IPS-15b (cell line): ENCODE results near the gene BUB3.

Experiments used
- H3K27me3 ChIP-seq: one replicate; pipeline ENCODE4 v1.6.1; 2013; ENCODE audit warnings: low read length; ENCODE audit not compliant: control insufficient read depth, insufficient read depth
- H3K36me3 ChIP-seq: one replicate; pipeline ENCODE4 v1.6.1; 2013; ENCODE audit warnings: low read length; ENCODE audit not compliant: control insufficient read depth, insufficient read depth
- H3K4me1 ChIP-seq: one replicate; pipeline ENCODE4 v1.6.1; 2013; ENCODE audit warnings: mild to moderate bottlenecking, low read length; ENCODE audit not compliant: control insufficient read depth, insufficient read depth
- H3K4me3 ChIP-seq: one replicate; pipeline ENCODE4 v1.5.1; 2013; ENCODE audit warnings: low read depth, low read length
- H3K9ac ChIP-seq: one replicate; pipeline ENCODE4 v1.6.1; 2013; ENCODE audit warnings: low read depth, mild to moderate bottlenecking, low read length
- H3K9me3 ChIP-seq: one replicate; pipeline ENCODE4 v1.6.1; 2013; ENCODE audit warnings: mild to moderate bottlenecking, low read length; ENCODE audit not compliant: control insufficient read depth, insufficient read depth

BUB3 gene

DNA sequence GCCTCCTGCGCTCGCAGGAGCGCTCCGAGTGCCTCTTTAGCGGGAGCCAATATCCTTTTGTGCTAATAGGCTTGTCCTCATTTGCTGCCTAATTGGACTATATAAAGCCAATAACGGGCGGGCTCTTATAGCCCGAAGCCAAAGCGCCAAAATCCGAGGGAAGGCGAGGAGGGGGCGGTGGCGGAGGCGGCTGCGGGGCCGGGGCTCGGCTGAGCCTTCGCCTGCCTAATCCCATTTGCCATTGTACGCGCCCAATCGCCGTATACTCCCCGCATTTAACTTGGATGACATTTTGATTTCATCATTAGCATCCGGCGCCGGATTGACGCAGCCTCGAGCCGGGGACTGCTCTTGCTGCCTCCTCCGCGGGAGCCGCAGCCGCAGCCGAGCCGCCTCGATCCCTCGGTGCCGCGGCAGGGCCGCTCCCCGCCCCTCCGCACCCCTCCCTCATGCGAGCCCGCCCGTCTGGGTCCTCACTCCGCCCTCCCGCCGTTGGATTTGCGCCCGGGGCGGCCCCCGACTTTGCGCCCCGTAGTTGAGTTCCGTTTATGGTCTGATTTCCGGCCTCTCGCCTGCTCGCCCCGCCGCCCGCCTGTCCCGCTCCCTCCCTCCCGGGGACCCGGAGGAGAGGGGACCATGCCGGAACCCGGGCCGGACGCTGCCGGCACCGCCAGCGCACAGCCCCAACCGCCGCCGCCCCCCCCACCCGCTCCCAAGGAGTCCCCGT, 18.6 kb upstream of the BUB3 start, which contains the start of gene HMX3:
Gene HMX3, plus strand, starts transcription at position 556 of the 727 bp plus-strand sequence. Its CDS starts 81 bp downstream, at position 637.
- H3K36me3 ChIP-seq = no peaks in the 10 kb centered on the region
- no peaks in the 10 kb centered on the region for H3K9me3 ChIP-seq
- no peak within 1 kb of the TSS for H3K9ac ChIP-seq
- H3K4me1 ChIP-seq = peaks cover 9% of the 10 kb centered on the region
- H3K4me3 ChIP-seq = peak within 1 kb of the TSS; percentile 77
- peaks cover 93% of the 10 kb centered on the region for H3K27me3 ChIP-seq

DNA sequence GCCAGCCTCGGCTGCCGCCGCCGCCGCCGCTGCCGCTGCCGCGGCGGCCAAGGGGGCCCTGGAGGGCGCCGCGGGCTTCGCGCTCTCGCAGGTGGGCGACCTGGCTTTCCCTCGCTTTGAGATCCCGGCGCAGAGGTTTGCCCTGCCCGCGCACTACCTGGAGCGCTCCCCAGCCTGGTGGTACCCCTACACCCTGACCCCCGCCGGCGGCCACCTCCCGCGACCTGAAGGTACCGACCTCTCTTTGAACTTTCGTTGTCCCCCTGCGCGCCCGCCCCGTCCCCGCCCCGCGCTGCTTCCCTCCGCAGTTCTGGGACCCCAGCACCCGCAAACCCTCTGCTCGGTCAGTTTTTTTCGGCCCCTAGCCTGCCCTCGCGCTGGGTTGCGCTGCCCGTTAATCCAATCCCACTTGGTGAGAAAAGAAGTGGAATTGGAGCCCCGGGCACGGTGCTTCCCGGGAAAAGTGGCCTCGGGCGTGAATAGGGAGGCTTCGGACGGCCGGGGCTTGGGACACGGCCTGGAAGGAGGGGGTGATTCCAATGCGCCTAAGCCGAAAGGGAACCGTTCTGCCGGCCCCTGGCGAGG, 17.9 kb upstream of the BUB3 start:
- Histone ChIP-seq H3K9ac (no peak overlapping the region), H3K9me3 (no peaks in the 10 kb centered on the region), H3K4me1 (peaks cover 9% of the 10 kb centered on the region), H3K36me3 (no peaks in the 10 kb centered on the region), H3K27me3 (peaks cover 93% of the 10 kb centered on the region), H3K4me3 (peak overlapping the region; percentile 48)

DNA sequence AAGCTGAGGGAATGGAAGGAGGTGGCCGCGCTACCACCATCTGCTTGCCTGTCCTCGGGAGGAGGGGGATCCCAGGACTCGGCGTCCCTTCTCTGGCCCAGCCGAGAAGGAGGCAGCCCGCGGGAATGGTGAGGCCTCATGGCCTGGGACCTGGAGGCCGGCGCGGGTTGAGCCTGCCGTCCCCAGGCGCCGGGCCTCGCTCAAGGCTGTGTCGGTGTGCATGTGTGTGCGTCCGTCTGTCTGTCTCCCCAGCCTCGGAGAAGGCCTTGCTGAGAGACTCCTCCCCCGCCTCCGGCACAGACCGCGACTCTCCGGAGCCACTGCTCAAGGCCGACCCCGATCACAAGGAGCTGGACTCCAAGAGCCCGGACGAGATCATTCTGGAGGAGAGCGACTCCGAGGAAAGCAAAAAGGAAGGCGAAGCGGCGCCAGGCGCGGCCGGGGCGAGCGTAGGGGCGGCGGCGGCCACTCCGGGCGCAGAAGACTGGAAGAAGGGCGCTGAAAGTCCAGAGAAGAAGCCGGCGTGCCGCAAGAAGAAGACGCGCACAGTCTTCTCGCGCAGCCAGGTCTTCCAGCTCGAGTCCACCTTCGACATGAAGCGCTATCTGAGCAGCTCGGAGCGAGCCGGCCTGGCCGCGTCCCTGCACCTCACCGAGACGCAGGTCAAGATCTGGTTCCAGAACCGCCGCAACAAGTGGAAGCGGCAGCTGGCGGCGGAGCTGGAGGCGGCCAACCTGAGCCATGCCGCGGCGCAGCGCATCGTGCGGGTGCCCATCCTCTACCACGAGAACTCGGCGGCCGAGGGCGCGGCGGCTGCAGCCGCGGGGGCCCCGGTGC, 17.2 kb upstream of the BUB3 start:
- peak overlapping the region; percentile 48 for H3K4me3 ChIP-seq
- peaks cover 93% of the 10 kb centered on the region for H3K27me3 ChIP-seq
- H3K4me1 ChIP-seq = peaks cover 9% of the 10 kb centered on the region
- H3K36me3 ChIP-seq = no peaks in the 10 kb centered on the region
- H3K9me3 ChIP-seq = no peaks in the 10 kb centered on the region
- H3K9ac ChIP-seq = no peak overlapping the region

DNA sequence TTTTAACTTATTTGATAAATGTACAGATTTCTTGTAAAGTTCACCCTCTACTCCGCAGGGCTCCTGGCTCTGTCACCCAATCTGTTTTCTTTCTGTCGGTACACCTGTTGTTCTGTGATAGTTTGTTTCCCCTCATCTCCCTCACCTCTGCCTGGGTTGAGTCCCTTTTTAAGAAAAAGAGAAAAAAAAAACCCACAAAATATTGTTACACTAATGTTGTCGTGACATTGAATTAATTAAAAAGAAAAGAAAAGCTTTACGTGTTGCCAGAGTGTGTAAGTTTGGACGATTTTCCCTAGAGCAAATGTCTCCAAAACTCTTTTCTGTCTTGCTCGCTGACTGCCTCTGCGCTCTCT, 15.1 kb upstream of the BUB3 start:
- no peaks in the 10 kb centered on the region for H3K36me3 ChIP-seq
- H3K4me1 ChIP-seq = peaks cover 4% of the 10 kb centered on the region
- H3K9me3 ChIP-seq = no peaks in the 10 kb centered on the region
- H3K9ac ChIP-seq = no peak overlapping the region
- peak overlapping the region; percentile 45 for H3K4me3 ChIP-seq
- peaks cover 94% of the 10 kb centered on the region for H3K27me3 ChIP-seq

DNA sequence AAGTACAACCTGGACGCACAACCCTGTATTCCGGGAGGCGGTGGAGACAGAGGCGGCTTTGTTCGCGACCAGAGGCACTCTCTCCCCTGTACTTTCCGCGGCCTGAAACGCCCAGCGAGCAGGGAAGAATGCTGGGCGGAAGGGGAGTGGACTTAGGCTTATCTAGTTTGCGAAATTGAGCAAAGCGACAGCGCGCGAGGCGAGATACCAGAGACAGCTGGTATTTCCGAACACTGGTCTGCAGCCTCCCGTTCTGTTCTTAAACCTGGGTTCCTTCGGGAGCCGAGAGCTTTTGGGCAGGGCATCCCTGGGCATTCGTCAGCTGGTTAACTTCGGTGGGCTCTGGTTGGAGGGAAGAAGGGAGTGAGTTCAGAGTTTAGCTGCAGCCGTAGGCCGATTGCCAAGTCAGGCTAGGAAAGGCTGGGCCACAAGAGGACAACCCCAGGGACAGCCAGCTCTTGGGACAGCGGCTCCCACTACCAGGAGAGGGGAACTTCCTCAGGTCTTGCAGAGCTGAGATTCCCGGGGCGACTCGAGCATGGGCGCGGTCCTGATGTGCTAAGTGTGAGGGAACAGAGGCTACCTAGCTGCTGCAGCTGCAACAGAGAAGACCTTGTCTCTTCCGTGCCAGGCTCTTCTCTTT, 14.6 kb upstream of the BUB3 start:
- H3K9ac ChIP-seq = no peak overlapping the region
- H3K9me3 ChIP-seq = no peaks in the 10 kb centered on the region
- H3K4me3 ChIP-seq = peak overlapping the region; percentile 45
- peaks cover 94% of the 10 kb centered on the region for H3K27me3 ChIP-seq
- no peaks in the 10 kb centered on the region for H3K36me3 ChIP-seq
- peaks cover 4% of the 10 kb centered on the region for H3K4me1 ChIP-seq

DNA sequence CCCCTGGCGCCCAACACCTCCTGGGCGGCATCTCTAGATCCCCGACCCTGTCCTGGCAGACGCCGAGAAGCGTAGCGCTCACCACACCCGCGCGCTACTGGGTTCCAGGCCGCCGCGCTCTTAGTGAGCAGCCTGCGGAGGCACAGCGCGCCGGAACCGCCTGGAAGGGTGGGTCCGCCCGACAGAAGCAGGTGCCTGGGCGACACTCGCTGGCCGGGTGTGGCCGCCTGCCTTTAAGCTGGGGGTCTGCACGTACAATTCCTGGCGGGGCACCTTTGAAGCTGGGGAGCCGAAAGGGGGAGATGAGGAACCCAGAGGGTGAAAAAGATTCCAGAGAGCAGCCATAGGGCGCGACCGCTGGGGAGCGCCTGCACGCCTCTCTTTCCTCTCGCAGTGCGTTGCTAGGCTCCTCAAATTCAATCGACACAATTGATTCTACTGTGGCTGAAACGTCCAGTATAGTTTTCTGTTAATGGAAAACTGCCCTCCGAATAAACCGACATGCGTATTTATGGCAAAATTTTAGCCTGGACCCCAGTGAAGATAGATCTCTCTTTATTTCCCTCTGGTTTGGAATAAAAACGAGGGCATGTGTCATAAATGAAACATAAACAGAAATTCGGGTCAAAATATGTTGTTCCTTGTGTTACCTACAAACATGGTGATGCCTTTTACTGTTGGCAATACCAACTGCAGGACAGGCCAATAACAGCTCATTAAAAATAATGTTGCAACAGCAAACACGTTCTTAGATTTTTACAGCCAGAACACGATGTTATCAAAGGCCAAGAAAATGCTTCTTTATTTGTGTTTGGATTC, 13.8 kb upstream of the BUB3 start:
- Histone ChIP-seq H3K4me1 (peaks cover 4% of the 10 kb centered on the region), H3K9ac (no peak overlapping the region), H3K36me3 (no peaks in the 10 kb centered on the region), H3K27me3 (peaks cover 95% of the 10 kb centered on the region), H3K9me3 (no peaks in the 10 kb centered on the region), H3K4me3 (peak overlapping the region; percentile 45)

DNA sequence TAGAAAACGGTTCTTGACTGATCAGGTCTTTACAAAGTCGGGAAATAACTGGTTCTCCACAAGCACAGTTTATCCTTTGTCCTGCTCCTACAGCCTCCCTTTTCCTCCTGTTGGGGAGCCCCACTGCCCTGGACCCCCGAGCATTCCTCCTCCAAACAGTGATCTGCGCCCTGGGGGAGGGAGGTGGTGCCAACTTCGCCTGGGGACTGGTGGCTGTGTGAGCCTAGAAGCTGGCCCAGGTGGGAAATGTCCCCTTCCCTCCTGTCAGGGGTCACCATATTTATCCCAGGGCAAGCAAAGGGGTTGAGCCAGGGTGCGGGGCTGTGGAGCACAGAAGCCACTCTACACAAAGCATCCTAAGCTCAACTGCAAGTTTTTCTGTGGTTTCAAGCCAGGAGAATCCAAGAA, 13.2 kb upstream of the BUB3 start:
- Histone ChIP-seq H3K9ac (no peak overlapping the region), H3K4me3 (no peak overlapping the region), H3K9me3 (no peaks in the 10 kb centered on the region), H3K4me1 (peaks cover 7% of the 10 kb centered on the region), H3K27me3 (peaks cover 100% of the 10 kb centered on the region), H3K36me3 (no peaks in the 10 kb centered on the region)

DNA sequence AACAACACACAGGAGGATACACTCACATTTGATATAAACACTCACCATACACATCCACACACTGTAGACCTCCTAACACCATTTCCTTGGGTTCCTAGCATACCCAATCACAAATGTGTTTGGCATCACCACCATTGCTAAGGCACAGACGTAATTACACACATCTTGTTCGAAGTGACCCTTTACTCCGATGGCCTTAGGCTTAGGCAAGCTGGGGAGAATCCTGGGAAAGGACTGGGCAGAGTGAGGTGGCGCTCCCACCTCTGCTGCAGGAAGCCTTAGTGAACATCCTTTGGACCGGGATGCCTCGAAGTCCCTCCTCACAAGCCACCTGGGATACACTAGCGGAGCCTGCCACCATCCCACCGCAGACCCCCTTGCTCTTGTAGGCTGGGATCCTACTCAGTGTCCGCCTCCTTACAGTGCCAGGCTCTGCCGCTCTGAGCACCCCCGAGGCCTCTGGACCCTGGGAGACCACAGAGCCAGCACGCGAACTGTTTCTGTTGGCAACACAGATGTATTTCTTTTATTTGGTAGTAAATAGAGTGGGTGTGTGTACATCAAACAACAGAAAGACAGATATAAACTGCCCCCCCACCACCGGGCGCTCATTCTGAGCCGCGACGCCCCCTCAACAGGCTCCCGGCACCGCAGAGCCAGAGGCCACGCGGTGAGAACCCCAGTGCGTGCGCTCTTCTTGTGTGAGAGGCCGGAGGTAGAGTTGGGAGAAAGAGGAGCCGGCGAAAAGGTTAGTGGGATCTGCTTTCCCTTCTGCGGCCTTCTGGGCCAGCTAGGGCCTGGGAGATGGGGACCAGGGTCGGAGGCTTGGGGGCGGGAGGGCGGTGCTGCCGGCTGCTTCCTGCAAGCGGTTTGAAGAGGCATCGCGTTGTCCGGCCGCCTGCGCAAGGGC, 12.2 kb upstream of the BUB3 start:
- H3K4me1 ChIP-seq = peaks cover 7% of the 10 kb centered on the region
- H3K27me3 ChIP-seq = peaks cover 100% of the 10 kb centered on the region
- no peak overlapping the region for H3K9ac ChIP-seq
- H3K36me3 ChIP-seq = no peaks in the 10 kb centered on the region
- no peaks in the 10 kb centered on the region for H3K9me3 ChIP-seq
- H3K4me3 ChIP-seq = peak overlapping the region; percentile 39

DNA sequence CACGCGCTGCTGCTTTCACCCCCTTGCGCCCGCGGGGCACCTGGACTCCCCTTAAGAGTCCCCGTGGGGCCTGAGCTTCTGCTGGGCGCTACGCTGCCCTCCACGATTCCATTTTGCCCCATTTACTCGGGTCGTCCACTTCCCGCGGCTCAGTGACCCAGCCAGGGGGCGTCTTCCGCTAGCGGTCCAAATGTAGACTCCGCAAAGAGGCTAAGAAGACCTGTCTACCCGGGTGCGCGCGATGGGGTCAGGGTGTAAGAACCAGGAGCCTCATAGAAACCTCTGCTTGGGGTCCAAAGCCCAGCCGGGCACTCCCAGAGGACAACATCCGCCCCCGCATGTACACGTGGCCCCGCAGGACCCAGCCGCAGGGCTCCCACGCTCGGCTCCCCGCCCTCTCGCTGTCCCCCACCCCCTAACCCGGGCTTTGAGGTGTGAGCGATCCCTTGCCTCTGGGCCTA, 11.5 kb upstream of the BUB3 start:
- no peak overlapping the region for H3K9ac ChIP-seq
- no peaks in the 10 kb centered on the region for H3K9me3 ChIP-seq
- H3K27me3 ChIP-seq = peaks cover 100% of the 10 kb centered on the region
- H3K4me1 ChIP-seq = peaks cover 7% of the 10 kb centered on the region
- H3K36me3 ChIP-seq = no peaks in the 10 kb centered on the region
- H3K4me3 ChIP-seq = peak overlapping the region; percentile 39

DNA sequence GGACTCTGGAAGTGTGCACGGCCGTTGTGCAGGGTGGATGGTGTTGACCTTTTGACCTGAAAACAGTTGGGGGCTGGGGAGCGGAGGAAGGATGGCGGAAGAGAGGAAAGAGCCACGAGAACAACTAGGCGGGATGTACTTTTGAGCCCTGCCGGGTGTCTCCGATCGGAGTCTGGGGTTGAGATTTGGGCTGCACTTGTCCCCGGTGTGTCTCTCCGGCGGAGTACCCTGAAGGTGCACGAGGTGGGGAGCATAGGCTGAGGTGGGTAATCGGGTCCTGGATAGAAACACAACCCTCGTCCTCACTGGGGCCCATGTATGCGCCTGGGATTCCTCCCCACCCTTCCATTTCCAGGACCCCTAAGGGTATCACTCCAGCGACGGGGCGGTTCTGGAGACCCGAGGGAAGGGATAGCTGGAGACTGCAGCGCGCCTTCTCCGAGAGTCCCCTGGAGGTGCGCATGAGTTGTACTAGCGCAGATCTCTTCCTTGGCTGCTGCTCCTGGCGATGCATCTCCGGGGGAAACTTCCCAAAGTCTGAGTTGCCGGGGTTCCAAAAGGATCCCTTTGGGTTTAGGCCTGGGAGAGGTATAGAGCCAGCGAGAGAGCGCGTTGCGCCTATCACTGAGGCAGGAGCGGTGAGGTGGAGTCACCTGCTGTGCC, 10.9 kb upstream of the BUB3 start:
- H3K9ac ChIP-seq = no peak overlapping the region
- peaks cover 7% of the 10 kb centered on the region for H3K4me1 ChIP-seq
- peak overlapping the region; percentile 39 for H3K4me3 ChIP-seq
- peaks cover 98% of the 10 kb centered on the region for H3K27me3 ChIP-seq
- H3K9me3 ChIP-seq = no peaks in the 10 kb centered on the region
- H3K36me3 ChIP-seq = no peaks in the 10 kb centered on the region
